HCT116 (cell line): ENCODE data around the gene CFAP74. TPM values are rescaled to one million over a fixed set of nuclear protein-coding genes. Genes with fewer than 3 reads are reported as not detected.

ENCODE experiments used
- ATAC-seq: fragments of 200-7000 bp; cut with Tn5 transposase; 2 replicates; pipeline ENCODE4 v1.9.1; 2020; ENCODE audit warnings: mild to moderate bottlenecking, moderate library complexity
- BruUV-seq: library from RNA; stranded (reverse); fragments of 400-500 nt; replicated peaks from 2 replicates; lab custom pipeline; 2021; lab: Mats Ljungman, UMichigan
- CTCF ChIA-PET: fragments of 300-600 bp; sonication (Branson Sonifier 250); formaldehyde crosslinking; loops from one replicate; lab custom pipeline; 2021; ENCODE audit warnings: antibody characterized with exemption; lab: Charles Lee
- POLR2A ChIA-PET: fragments of 300-600, 350-600 bp; sonication (Branson Sonifier 250); formaldehyde crosslinking; loops from one replicate; lab custom pipeline; 2021; ENCODE audit warnings: antibody characterized with exemption; lab: Charles Lee
- RAD21 ChIA-PET, 2 experiments: fragments of 300-600 bp; sonication (Branson Sonifier 250); formaldehyde crosslinking; loops; one replicate each; lab custom pipeline; 2023; ENCODE audit warnings: low total read pairs in 2 of 2; ENCODE audit not compliant: uncharacterized antibody in 2 of 2, unreplicated experiment in 2 of 2, low non-redundant PET in 1 of 2; lab: Charles Lee
- DNase-seq: peaks from one replicate; pipeline ENCODE4 v3.0.0-alpha.2; 2010; ENCODE audit warnings: low read depth, low spot score
- H2AFZ ChIP-seq: fragments of 200-600 bp; shearing (Covaris generic), sonication (generic); 2 replicates; pipeline ENCODE4 v1.6.1; 2017; ENCODE audit warnings: low read depth, mixed run types, mixed read lengths, antibody characterized with exemption, low read length; ENCODE audit not compliant: poor library complexity, severe bottlenecking
- H3K27ac ChIP-seq: 2 replicates; pipeline ENCODE4 v1.5.1; 2012; ENCODE audit warnings: low read depth, low read length
- H3K27me3 ChIP-seq: fragments of 200-600 bp; sonication (generic); 2 replicates; pipeline ENCODE4 v1.6.1; 2016; ENCODE audit warnings: mixed run types, low read length, mixed read lengths; ENCODE audit not compliant: insufficient read depth
- H3K36me3 ChIP-seq, 2 experiments: fragments of 200-500 bp in 1 of 2; fragments of 200-600 bp in 1 of 2; sonication (Bioruptor generic) in 1 of 2; sonication (generic) in 1 of 2; 2 replicates each; pipeline versions ENCODE4 v1.5.1 to v1.6.1; 2014 to 2016; ENCODE audit warnings: low read length in 2 of 2, inconsistent platforms in 1 of 2, mixed read lengths in 1 of 2, mixed run types in 1 of 2; ENCODE audit not compliant: insufficient read depth in 2 of 2, control insufficient read depth in 1 of 2
- H3K4me1 ChIP-seq, 2 experiments: fragments of 200-600 bp in 1 of 2; sonication (generic) in 1 of 2; 2 replicates each; pipeline versions ENCODE4 v1.5.1 to v1.6.1; 2012 to 2017; ENCODE audit warnings: low read length in 2 of 2, inconsistent platforms in 1 of 2, mild to moderate bottlenecking in 1 of 2, mixed read lengths in 1 of 2, mixed run types in 1 of 2, moderate library complexity in 1 of 2; ENCODE audit not compliant: insufficient read depth in 2 of 2, control insufficient read depth in 1 of 2
- H3K4me2 ChIP-seq: fragments of 200-600 bp; sonication (generic); 2 replicates; pipeline ENCODE4 v1.6.1; 2017; ENCODE audit warnings: mixed run types, low read length, mixed read lengths
- H3K4me3 ChIP-seq, 2 experiments: fragments of 200-600 bp in 1 of 2; sonication (generic) in 1 of 2; replicated peaks in 1 of 2; 2 replicates each; pipeline ENCODE4 v1.5.1; 2011 to 2016; ENCODE audit warnings: low read length in 2 of 2, control low read depth in 1 of 2, low read depth in 1 of 2, mild to moderate bottlenecking in 1 of 2, mixed read lengths in 1 of 2, mixed run types in 1 of 2
- H3K79me2 ChIP-seq: fragments of 200-600 bp; sonication (generic); 2 replicates; pipeline ENCODE4 v1.6.1; 2017; ENCODE audit warnings: mild to moderate bottlenecking, mixed run types, low read length, moderate library complexity, mixed read lengths; ENCODE audit not compliant: insufficient read depth
- H3K9ac ChIP-seq: fragments of 200-600 bp; sonication (generic); 2 replicates; pipeline ENCODE4 v1.6.1; 2016; ENCODE audit warnings: low read length, mixed read lengths
- H3K9me2 ChIP-seq: fragments of 200-600 bp; sonication (generic), shearing (Covaris generic); 2 replicates; pipeline ENCODE4 v1.6.1; 2017; ENCODE audit warnings: mixed run types, mild to moderate bottlenecking, moderate library complexity; ENCODE audit not compliant: insufficient read depth
- H3K9me3 ChIP-seq, 2 experiments: fragments of 200-500 bp in 1 of 2; fragments of 200-600 bp in 1 of 2; sonication (Bioruptor generic) in 1 of 2; sonication (generic) in 1 of 2; 2 replicates each; pipeline ENCODE4 v1.6.1; 2014 to 2017; ENCODE audit warnings: low read length in 2 of 2, mixed read lengths in 2 of 2, inconsistent platforms in 1 of 2, low read depth in 1 of 2, mild to moderate bottlenecking in 1 of 2, mixed run types in 1 of 2, moderate library complexity in 1 of 2; ENCODE audit not compliant: control insufficient read depth in 1 of 2, insufficient read depth in 1 of 2
- H4K20me1 ChIP-seq: fragments of 200-600 bp; sonication (generic), shearing (Covaris generic); 2 replicates; pipeline ENCODE4 v1.6.1; 2017; ENCODE audit warnings: mixed run types, mild to moderate bottlenecking, moderate library complexity; ENCODE audit not compliant: insufficient read depth
- CEBPB ChIP-seq: IDR thresholded peaks from 2 replicates; pipeline ENCODE4 v1.6.1; 2012; ENCODE audit warnings: low read depth
- ELF1 ChIP-seq: IDR thresholded peaks from 2 replicates; pipeline ENCODE4 v1.6.1; 2012; ENCODE audit warnings: low read depth, borderline replicate concordance
- EZH2 ChIP-seq: fragments of 200-600 bp; sonication (generic); IDR thresholded peaks from 2 replicates; pipeline ENCODE4 v1.6.1; 2017; ENCODE audit warnings: antibody characterized with exemption, mixed run types
- POLR2AphosphoS5 ChIP-seq: IDR thresholded peaks from 2 replicates; pipeline ENCODE4 v1.6.1; 2011; ENCODE audit warnings: mild to moderate bottlenecking, low read depth, low read length, moderate library complexity
- intact Hi-C: fragments of 100-400 bp; cut with micrococcal nuclease; formaldehyde crosslinking; loops from 2 replicates; pipeline ENCODE4 v1.10.0; 2022
- total RNA-seq: library from RNA; stranded (reverse); gene quantifications from one replicate; pipeline ENCODE4 v1.2.1, GENCODE V29; 2021; ENCODE audit not compliant: unreplicated experiment
- TF ChIP-seq, protein P1 (sequence below): IDR thresholded peaks from 2 replicates; pipeline ENCODE4 v1.6.1; 2012; ENCODE audit warnings: low read depth

CFAP74 gene
- total RNA-seq, 1 experiment from 2014 or later = 4.9 TPM

DNA sequence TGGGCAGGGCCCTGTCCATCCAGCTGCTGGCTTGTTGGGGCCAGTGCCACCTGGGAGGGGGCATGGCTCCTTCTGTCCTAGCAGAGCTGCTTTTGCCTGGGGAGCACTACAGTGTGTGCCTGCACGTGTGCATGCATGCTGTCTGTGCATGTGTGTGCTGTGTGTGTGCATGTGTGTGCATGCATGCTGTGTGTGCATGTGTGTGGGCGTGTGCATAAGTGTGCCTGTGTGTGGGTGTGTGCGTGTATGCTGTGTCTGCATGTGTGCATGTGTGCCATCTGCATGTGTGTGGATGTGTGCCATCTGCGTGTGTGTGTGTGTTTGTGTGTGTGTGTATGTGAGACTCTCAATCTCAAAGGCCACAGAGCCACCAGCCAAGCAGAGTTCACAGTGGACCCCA is 38.3 kb upstream of the CFAP74 start (continued):
- TF ChIP-seq CEBPB = no peak

DNA sequence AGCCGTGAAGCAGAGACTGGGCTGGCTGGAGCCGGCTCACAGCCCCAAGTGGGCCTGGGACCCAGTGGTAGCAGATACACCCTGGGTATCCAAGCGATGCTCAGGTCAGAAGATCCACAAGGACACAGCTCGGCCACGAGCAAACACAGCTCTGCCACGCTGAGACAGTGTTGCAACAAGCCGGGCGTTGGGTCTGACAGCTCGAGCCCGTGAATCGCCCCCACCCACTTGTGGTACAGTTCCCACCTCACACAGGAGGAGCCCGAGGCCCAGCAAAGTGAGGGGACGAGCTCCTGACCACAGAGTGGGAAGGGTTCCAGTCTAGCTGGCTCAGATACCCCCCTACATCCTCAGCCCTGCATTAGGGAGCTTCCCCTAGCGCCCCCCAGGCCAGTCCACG is 37.7 kb upstream of the CFAP74 start:
- no TSS peak for BruUV-seq
- Histone ChIP-seq H2AFZ (no peak overlapping the region), H3K9ac (no peak overlapping the region), H3K9me2 (no peaks in the 10 kb centered on the region), H3K79me2 (no peaks in the 10 kb centered on the region), H4K20me1 (no peaks in the 10 kb centered on the region), H3K4me1 (peaks cover 3 to 15% of the 10 kb centered on the region in 2 experiments; a peak in 3 of 4 replicates), H3K4me2 (no peak overlapping the region), H3K4me3 (no peak overlapping the region), H3K36me3 (no peaks in the 10 kb centered on the region), H3K27me3 (no peaks in the 10 kb centered on the region), H3K27ac (no peak overlapping the region), H3K9me3 (no peaks in the 10 kb centered on the region)
- RAD21 ChIA-PET = interaction anchor here in 1 of 2 experiments (0.8 kb wide), 1 partner anchor 82 kb away, joined by 3 read pairs; no protein-coding TSS in a partner anchor
- POLR2A ChIA-PET = no interaction called here
- TF ChIP-seq, protein P1, sequence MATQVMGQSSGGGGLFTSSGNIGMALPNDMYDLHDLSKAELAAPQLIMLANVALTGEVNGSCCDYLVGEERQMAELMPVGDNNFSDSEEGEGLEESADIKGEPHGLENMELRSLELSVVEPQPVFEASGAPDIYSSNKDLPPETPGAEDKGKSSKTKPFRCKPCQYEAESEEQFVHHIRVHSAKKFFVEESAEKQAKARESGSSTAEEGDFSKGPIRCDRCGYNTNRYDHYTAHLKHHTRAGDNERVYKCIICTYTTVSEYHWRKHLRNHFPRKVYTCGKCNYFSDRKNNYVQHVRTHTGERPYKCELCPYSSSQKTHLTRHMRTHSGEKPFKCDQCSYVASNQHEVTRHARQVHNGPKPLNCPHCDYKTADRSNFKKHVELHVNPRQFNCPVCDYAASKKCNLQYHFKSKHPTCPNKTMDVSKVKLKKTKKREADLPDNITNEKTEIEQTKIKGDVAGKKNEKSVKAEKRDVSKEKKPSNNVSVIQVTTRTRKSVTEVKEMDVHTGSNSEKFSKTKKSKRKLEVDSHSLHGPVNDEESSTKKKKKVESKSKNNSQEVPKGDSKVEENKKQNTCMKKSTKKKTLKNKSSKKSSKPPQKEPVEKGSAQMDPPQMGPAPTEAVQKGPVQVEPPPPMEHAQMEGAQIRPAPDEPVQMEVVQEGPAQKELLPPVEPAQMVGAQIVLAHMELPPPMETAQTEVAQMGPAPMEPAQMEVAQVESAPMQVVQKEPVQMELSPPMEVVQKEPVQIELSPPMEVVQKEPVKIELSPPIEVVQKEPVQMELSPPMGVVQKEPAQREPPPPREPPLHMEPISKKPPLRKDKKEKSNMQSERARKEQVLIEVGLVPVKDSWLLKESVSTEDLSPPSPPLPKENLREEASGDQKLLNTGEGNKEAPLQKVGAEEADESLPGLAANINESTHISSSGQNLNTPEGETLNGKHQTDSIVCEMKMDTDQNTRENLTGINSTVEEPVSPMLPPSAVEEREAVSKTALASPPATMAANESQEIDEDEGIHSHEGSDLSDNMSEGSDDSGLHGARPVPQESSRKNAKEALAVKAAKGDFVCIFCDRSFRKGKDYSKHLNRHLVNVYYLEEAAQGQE = no peak
- no peak for TF ChIP-seq EZH2
- no peak for TF ChIP-seq ELF1
- no peak for TF ChIP-seq POLR2AphosphoS5
- DNase-seq (no peak), ATAC-seq (no peak)
- CTCF ChIA-PET = no interaction called here
- intact Hi-C loops = no loop called here
